CD4-positive, alpha-beta memory T cell (primary cell): ENCODE data around the gene TJP1. TPM values are rescaled to one million over a fixed set of nuclear protein-coding genes. Genes with fewer than 3 reads are reported as not detected.

Experiments used
- CTCF ChIA-PET: fragments of 350-600 bp; sonication (Branson Sonifier 250); formaldehyde crosslinking; loops from one replicate; lab custom pipeline; 2021; ENCODE audit warnings: inconsistent platforms; ENCODE audit not compliant: partially characterized antibody; lab: Charles Lee
- POLR2A ChIA-PET: fragments of 350-600 bp; sonication (Branson Sonifier 250); formaldehyde crosslinking; loops from one replicate; lab custom pipeline; 2021; ENCODE audit not compliant: partially characterized antibody; lab: Charles Lee
- DNase-seq, 5 donors: peaks; one replicate each; pipeline versions ENCODE4 v3.0.0 to v3.0.0-alpha.2; 2020 to 2022; ENCODE audit warnings: mixed read lengths in 1 of 5
- H3K27ac ChIP-seq: one replicate; pipeline ENCODE4 v1.7.0; 2013; ENCODE audit warnings: low read depth, low read length
- H3K27me3 ChIP-seq: 2 replicates; pipeline ENCODE4 v1.7.0; 2013; ENCODE audit warnings: mild to moderate bottlenecking, low read length, moderate library complexity; ENCODE audit not compliant: insufficient read depth
- H3K36me3 ChIP-seq: 2 replicates; pipeline ENCODE4 v1.7.0; 2013; ENCODE audit warnings: mild to moderate bottlenecking, low read length, moderate library complexity; ENCODE audit not compliant: insufficient read depth
- H3K4me1 ChIP-seq: 2 replicates; pipeline ENCODE4 v1.7.0; 2013; ENCODE audit warnings: mild to moderate bottlenecking, low read length, moderate library complexity; ENCODE audit not compliant: insufficient read depth
- H3K4me3 ChIP-seq, 2 donors: one replicate each; pipeline ENCODE4 v1.7.0; 2013; ENCODE audit warnings: low read length in 2 of 2, mild to moderate bottlenecking in 1 of 2
- H3K9me3 ChIP-seq, 2 donors: one replicate each; pipeline ENCODE4 v1.7.0; 2013; ENCODE audit warnings: low read length in 2 of 2, control low read depth in 1 of 2; ENCODE audit not compliant: control insufficient read depth in 1 of 2
- H3K27ac Mint-ChIP-seq, 7 donors: one replicate each; pipeline ENCODE4 v1.8.0; 2020 to 2021; ENCODE audit warnings: mixed read lengths in 7 of 7, mild to moderate bottlenecking in 6 of 7, inconsistent platforms in 3 of 7, moderate library complexity in 3 of 7
- H3K27me3 Mint-ChIP-seq, 2 donors: one replicate each; pipeline ENCODE4 v1.8.0; 2020 to 2021; ENCODE audit warnings: mixed read lengths in 2 of 2
- H3K36me3 Mint-ChIP-seq, 2 donors: one replicate each; pipeline ENCODE4 v1.8.0; 2020 to 2021; ENCODE audit warnings: mixed read lengths in 2 of 2, inconsistent platforms in 1 of 2, mild to moderate bottlenecking in 1 of 2
- H3K4me1 Mint-ChIP-seq, 4 donors: one replicate each; pipeline ENCODE4 v1.8.0; 2020 to 2021; ENCODE audit warnings: mixed read lengths in 4 of 4, mild to moderate bottlenecking in 1 of 4
- H3K4me3 Mint-ChIP-seq, 8 donors: one replicate each; pipeline ENCODE4 v1.8.0; 2020 to 2021; ENCODE audit warnings: mixed read lengths in 8 of 8, mild to moderate bottlenecking in 7 of 8, moderate library complexity in 6 of 8, inconsistent platforms in 3 of 8
- H3K9me3 Mint-ChIP-seq, 8 donors: one replicate each; pipeline ENCODE4 v1.8.0; 2020 to 2021; ENCODE audit warnings: mixed read lengths in 8 of 8, mild to moderate bottlenecking in 5 of 8, inconsistent platforms in 3 of 8, moderate library complexity in 1 of 8
- intact Hi-C: fragments of 100-400 bp; cut with micrococcal nuclease; formaldehyde crosslinking; loops from one replicate; pipeline ENCODE4 v1.15.1; 2023
- polyA plus RNA-seq, 2 donors: library from polyadenylated mRNA; unstranded; fragments of 300-500 nt; fragmentation: Illumina TruSeq; gene quantifications; one replicate each; pipeline ENCODE4 v1.2.3, GENCODE V29; 2021
- total RNA-seq, 2 experiments: library from RNA; stranded (reverse); gene quantifications; one replicate each; pipeline ENCODE4 v1.2.3, GENCODE V29; 2021

The TJP1 gene
- total and polyA plus RNA-seq, 4 experiments from 2014 or later, result not detected

DNA sequence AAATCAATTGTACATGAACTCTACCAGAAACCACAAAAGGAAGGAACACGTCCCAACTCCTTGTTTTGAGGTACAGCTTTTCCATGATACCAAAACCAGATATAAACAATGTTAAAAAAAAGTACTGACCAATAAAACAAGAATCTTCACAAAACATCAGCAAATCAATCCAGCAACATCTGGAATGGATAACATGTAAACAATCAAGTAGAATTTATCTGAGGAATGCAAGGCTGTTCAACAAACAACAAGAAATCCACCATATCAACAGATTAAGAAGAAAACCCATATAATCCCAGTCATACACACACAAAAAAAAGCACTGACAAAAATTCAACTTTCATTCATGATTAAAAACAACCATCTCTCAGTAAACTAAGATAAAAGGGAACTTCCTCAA lies 26.7 kb downstream of the TJP1 start:
- CTCF ChIA-PET, result no interaction called here
- Histone ChIP-seq H3K27ac (no peak overlapping the region), H3K36me3 (no peaks in the 10 kb centered on the region), H3K4me3 (no peak overlapping the region), H3K27me3 (no peaks in the 10 kb centered on the region), H3K4me1 (no peaks in the 10 kb centered on the region), H3K9me3 (no peaks in the 10 kb centered on the region)
- Mint-ChIP-seq H3K4me3 (no peak overlapping the region), H3K27ac (no peak overlapping the region), H3K9me3 (peaks cover 2 to 11% (median 9%) of the 10 kb centered on the region in 8 donors), H3K4me1 (no peaks in the 10 kb centered on the region), H3K36me3 (no peaks in the 10 kb centered on the region), H3K27me3 (peaks cover 15 to 23% of the 10 kb centered on the region in 2 donors)
- intact Hi-C loops, result no loop called here
- POLR2A ChIA-PET, result no interaction called here
- no peak for DNase-seq

DNA sequence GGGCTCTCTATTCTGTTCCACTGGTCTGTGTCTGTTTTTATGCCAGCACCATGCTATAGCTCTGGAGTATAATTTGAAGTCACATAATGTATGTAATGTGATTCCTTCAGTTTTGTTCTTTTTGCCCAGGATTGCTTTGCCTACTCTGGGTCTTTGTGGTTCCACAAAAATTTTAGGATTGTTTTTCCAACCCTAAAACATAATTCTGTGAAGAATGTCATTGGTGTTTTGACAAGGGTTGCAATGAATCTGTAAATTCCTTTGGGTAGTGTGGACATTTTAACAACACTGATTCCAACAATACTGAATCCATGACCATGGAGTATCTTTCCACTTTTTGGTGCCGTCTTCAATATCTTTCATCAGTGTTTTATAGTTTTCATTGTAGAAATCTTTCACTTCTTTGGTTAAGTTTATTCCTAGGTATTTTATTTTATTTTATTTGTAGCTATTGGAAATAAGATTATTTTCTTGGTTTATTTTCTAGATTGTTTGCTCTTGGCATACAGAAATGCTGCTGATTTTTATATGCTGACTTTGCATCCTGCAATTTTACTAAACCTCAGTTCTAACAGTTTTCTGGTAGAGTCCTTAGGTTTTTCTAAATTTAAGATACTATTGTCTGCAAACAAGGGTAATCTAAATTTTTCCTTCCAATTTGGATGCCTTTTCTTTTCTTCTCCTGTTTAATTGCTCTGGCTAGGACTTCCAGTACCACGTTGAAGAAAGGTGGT lies 29.7 kb downstream of the TJP1 start:
- ChIA-PET CTCF (no interaction called here), POLR2A (no interaction called here)
- no peak for DNase-seq
- no peak overlapping the region for H3K4me3 Mint-ChIP-seq
- no peak overlapping the region for H3K27ac Mint-ChIP-seq
- no peaks in the 10 kb centered on the region for H3K36me3 Mint-ChIP-seq
- no peaks in the 10 kb centered on the region for H3K9me3 ChIP-seq
- no peaks in the 10 kb centered on the region for H3K4me1 ChIP-seq
- H3K4me1 Mint-ChIP-seq, result no peaks in the 10 kb centered on the region
- H3K36me3 ChIP-seq, result no peaks in the 10 kb centered on the region
- intact Hi-C loops, result no loop called here
- H3K27me3 Mint-ChIP-seq, result peaks cover 14 to 18% of the 10 kb centered on the region in 2 donors
- no peak overlapping the region for H3K27ac ChIP-seq
- no peak overlapping the region for H3K4me3 ChIP-seq
- H3K9me3 Mint-ChIP-seq, result peaks cover 2 to 11% (median 8%) of the 10 kb centered on the region in 8 donors
- no peaks in the 10 kb centered on the region for H3K27me3 ChIP-seq

DNA sequence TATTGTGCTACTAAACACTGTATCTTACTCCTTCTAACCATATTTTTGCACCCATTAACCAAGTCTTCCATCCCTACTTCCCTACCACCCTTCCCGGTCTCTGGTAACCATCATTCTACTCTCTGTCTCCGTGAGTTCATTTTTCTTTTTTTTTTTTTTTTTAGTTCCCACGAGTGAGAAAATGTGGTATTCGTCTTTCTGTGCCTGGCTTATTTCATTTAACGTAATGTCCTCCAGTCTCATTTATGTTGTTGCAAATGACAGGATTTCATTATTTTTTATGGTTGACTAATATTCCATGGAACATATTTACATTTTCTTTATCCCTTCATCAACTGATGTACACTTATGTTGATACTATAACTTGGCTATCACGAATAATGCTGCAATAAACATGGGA lies 31.7 kb downstream of the TJP1 start:
- H3K9me3 Mint-ChIP-seq, result peaks cover 0 to 13% (median 5%) of the 10 kb centered on the region in 8 donors
- Histone ChIP-seq H3K4me1 (no peaks in the 10 kb centered on the region), H3K36me3 (no peaks in the 10 kb centered on the region), H3K27me3 (no peaks in the 10 kb centered on the region), H3K9me3 (no peaks in the 10 kb centered on the region), H3K27ac (no peak overlapping the region), H3K4me3 (no peak overlapping the region)
- no peak overlapping the region for H3K27ac Mint-ChIP-seq
- peaks cover 7 to 12% of the 10 kb centered on the region in 2 donors for H3K27me3 Mint-ChIP-seq
- DNase-seq, result no peak
- ChIA-PET CTCF (no interaction called here), POLR2A (no interaction called here)
- intact Hi-C loops, result no loop called here
- H3K4me1 Mint-ChIP-seq, result no peaks in the 10 kb centered on the region
- H3K36me3 Mint-ChIP-seq, result no peaks in the 10 kb centered on the region
- H3K4me3 Mint-ChIP-seq, result no peak overlapping the region

DNA sequence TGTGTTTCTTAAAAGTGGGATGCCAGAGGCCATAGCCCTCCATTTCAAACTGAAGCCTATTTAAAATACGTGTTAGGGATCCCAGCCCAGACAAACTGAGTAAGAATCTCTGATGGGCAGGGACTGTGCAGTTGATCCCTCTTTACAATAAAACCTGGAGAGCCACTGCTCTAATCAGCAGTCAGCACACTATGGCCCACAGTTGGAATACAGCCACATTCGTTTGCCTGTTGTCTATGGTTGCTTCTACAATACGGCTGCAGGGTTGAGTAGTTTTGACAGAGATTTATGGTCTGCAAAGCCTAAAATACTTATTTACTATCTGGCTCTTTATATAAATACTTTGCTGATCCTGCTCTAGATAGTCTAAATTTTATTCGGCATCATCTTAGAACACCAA lies 32.4 kb downstream of the TJP1 start:
- Mint-ChIP-seq H3K36me3 (no peaks in the 10 kb centered on the region), H3K4me1 (no peaks in the 10 kb centered on the region), H3K27me3 (peaks cover 7 to 12% of the 10 kb centered on the region in 2 donors), H3K27ac (no peak overlapping the region), H3K4me3 (no peak overlapping the region), H3K9me3 (peaks cover 0 to 13% (median 4%) of the 10 kb centered on the region in 8 donors)
- H3K36me3 ChIP-seq, result no peaks in the 10 kb centered on the region
- no peak overlapping the region for H3K27ac ChIP-seq
- H3K9me3 ChIP-seq, result no peaks in the 10 kb centered on the region
- DNase-seq, result no peak
- POLR2A ChIA-PET, result no interaction called here
- H3K4me3 ChIP-seq, result no peak overlapping the region
- intact Hi-C loops, result no loop called here
- no peaks in the 10 kb centered on the region for H3K27me3 ChIP-seq
- no peaks in the 10 kb centered on the region for H3K4me1 ChIP-seq
- CTCF ChIA-PET, result no interaction called here

DNA sequence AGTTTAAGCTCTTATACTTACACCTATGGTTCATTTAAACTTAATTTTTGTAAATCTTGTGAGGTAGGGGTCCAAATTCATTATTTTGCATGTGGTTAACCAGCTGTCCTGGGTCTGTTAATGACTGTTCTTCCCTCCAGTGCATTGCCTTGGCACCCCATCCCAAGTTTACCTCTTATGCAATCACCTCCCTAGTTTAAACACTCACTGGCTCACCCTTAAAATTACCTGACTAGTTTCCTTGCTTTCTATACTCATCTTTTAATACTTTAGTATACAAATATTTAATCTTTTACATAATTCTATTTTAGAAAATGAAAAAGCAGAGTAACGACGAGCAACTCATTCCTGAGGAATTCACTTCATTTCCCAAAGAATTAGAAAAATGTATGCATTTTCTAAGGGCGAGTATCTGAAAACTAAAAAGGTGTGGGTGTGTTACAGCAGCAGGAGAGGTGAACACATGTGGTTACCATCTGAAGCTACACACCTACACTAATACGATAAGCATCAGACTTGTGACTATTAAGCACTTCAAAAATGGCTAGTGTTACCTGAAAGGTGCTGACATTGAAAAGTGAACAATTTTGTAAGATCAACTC lies 33.7 kb downstream of the TJP1 start:
- Mint-ChIP-seq H3K4me3 (no peak overlapping the region), H3K9me3 (peaks cover 0 to 13% (median 3%) of the 10 kb centered on the region in 8 donors), H3K27ac (no peak overlapping the region), H3K27me3 (peaks cover 7% of the 10 kb centered on the region in 2 donors), H3K36me3 (no peaks in the 10 kb centered on the region), H3K4me1 (no peaks in the 10 kb centered on the region)
- no peaks in the 10 kb centered on the region for H3K4me1 ChIP-seq
- no peaks in the 10 kb centered on the region for H3K27me3 ChIP-seq
- DNase-seq, result no peak
- intact Hi-C loops, result no loop called here
- POLR2A ChIA-PET, result no interaction called here
- H3K9me3 ChIP-seq, result no peaks in the 10 kb centered on the region
- H3K36me3 ChIP-seq, result no peaks in the 10 kb centered on the region
- H3K4me3 ChIP-seq, result no peak overlapping the region
- CTCF ChIA-PET, result no interaction called here
- H3K27ac ChIP-seq, result no peak overlapping the region

DNA sequence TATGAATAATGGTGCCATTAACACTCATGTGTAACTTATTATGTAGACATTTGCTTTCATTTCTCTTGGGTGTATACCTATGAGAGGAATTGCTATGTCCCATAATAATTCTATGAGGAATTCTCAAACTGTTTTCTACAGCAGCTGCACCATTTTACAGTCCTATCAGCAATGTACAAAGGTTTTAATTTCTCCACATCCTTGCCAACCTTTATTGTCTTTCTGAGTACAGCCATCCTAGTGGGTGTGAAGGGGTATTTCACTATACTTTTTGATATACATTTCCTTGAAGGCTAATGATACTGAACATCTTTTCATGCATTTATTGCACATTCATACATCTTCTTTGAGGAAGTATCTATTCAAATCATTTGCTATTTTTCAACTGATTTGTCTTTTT lies 34.5 kb downstream of the TJP1 start:
- ChIA-PET POLR2A (no interaction called here), CTCF (no interaction called here)
- Mint-ChIP-seq H3K9me3 (peaks cover 0 to 10% (median 1%) of the 10 kb centered on the region in 8 donors), H3K27ac (no peak overlapping the region), H3K36me3 (no peaks in the 10 kb centered on the region), H3K4me3 (no peak overlapping the region), H3K4me1 (no peaks in the 10 kb centered on the region), H3K27me3 (peaks cover 1 to 2% of the 10 kb centered on the region in 2 donors)
- no peaks in the 10 kb centered on the region for H3K27me3 ChIP-seq
- H3K9me3 ChIP-seq, result no peaks in the 10 kb centered on the region
- no peak overlapping the region for H3K4me3 ChIP-seq
- intact Hi-C loops, result no loop called here
- no peaks in the 10 kb centered on the region for H3K36me3 ChIP-seq
- H3K27ac ChIP-seq, result no peak overlapping the region
- DNase-seq, result no peak
- no peaks in the 10 kb centered on the region for H3K4me1 ChIP-seq

DNA sequence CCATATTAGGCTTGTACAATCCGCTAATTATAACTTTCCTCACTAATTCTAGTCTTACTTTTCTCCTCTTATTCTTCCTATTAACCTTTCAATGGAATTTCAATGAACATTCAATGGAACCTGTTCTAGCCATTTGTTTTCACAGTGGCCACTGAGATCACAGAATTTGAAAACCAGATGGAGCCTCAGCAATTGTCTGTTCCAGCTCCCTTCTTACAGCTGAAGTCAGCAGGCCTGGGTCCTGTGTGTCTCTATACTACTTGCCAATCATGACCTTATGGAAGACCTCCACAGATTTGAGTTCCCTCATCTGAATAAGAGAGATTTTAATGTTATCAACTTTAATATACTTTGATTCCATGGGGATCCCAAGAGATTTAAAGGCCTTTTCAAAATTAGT lies 36.6 kb downstream of the TJP1 start:
- no peak overlapping the region for H3K27ac Mint-ChIP-seq
- no peaks in the 10 kb centered on the region for H3K4me1 Mint-ChIP-seq
- no peak overlapping the region for H3K4me3 ChIP-seq
- intact Hi-C loops, result no loop called here
- H3K27ac ChIP-seq, result no peak overlapping the region
- no peaks in the 10 kb centered on the region for H3K4me1 ChIP-seq
- H3K27me3 ChIP-seq, result no peaks in the 10 kb centered on the region
- no peak for DNase-seq
- CTCF ChIA-PET, result no interaction called here
- peaks cover 0 to 4% of the 10 kb centered on the region in 2 donors for H3K27me3 Mint-ChIP-seq
- H3K36me3 Mint-ChIP-seq, result no peaks in the 10 kb centered on the region
- peaks cover 0 to 6% (median 0%) of the 10 kb centered on the region in 8 donors for H3K9me3 Mint-ChIP-seq
- H3K4me3 Mint-ChIP-seq, result no peak overlapping the region
- POLR2A ChIA-PET, result no interaction called here
- H3K9me3 ChIP-seq, result no peaks in the 10 kb centered on the region
- no peaks in the 10 kb centered on the region for H3K36me3 ChIP-seq
